ENCODE data around the gene TCOF1.

TCOF1 gene

GRCh38 chr5:150339841-150340240 lies 17.7 kb upstream of the TCOF1 start:
- no peak for TF ChIP-seq CTCF (IDR thresholded peaks at IDR 0.05)

- TF ChIP-seq CTCF (IDR thresholded peaks at IDR 0.05) = no peak
These were observed 16.8 kb upstream of the TCOF1 start for GRCh38 chr5:150340614-150341255.

GRCh38 chr5:150341331-150341730 lies 16.2 kb upstream of the TCOF1 start:
- TF ChIP-seq CTCF (IDR thresholded peaks at IDR 0.05) = no peak

- no peak for TF ChIP-seq CTCF (IDR thresholded peaks at IDR 0.05)
These were observed 15.5 kb upstream of the TCOF1 start for GRCh38 chr5:150341989-150342388.

- TF ChIP-seq CTCF (IDR thresholded peaks at IDR 0.05) = no peak
These were observed 14.9 kb upstream of the TCOF1 start for GRCh38 chr5:150342583-150342982.

- no peak for TF ChIP-seq CTCF (IDR thresholded peaks at IDR 0.05)
These were observed 13.4 kb upstream of the TCOF1 start for GRCh38 chr5:150343994-150344631.

- TF ChIP-seq CTCF (IDR thresholded peaks at IDR 0.05) = no peak
These were observed 11.8 kb upstream of the TCOF1 start for GRCh38 chr5:150345716-150346115.
